ENCODE results near the gene YIF1B. TPM values are rescaled to one million over a fixed set of nuclear protein-coding genes. Genes with fewer than 3 reads are reported as not detected.
"Not testable (repeated sequence)": the region's sequence is repeated elsewhere in the genome, so short reads cannot be mapped to it uniquely, and the experiment has no call there.

The YIF1B gene
- total RNA-seq, 1 donor from 2014 or later = 72.2 TPM

DNA sequence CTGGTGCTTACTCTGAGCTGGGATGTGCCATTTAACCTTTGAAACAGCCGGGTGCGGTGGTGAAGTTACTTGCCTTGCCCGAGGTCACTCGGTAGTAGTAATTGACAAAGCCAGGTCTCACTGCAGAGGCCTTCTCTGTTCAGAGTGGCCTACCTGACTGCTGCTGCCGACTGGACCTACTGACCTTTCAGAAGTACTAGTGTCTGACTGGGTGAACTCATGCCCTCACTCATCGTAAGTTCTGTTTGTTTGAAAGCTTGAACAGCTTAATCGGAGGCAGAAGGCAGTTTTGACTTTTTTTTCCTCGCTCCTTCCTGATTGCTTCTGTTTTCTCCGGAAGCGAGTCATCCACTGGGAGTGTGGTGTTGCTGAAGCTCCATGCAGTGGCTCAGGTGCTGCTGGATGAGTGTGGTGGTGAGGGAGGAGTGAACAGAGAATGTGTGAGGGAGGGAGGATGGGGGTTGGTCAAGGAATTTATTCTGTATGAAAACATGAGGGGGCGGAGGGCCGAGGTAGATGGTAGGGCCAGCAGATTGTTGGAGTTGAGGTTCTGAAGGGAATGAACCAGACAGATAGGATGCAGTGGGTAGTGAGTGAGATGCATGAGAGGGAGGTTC is 48.7 kb downstream of the YIF1B start:
- TF ChIP-seq, protein P1, sequence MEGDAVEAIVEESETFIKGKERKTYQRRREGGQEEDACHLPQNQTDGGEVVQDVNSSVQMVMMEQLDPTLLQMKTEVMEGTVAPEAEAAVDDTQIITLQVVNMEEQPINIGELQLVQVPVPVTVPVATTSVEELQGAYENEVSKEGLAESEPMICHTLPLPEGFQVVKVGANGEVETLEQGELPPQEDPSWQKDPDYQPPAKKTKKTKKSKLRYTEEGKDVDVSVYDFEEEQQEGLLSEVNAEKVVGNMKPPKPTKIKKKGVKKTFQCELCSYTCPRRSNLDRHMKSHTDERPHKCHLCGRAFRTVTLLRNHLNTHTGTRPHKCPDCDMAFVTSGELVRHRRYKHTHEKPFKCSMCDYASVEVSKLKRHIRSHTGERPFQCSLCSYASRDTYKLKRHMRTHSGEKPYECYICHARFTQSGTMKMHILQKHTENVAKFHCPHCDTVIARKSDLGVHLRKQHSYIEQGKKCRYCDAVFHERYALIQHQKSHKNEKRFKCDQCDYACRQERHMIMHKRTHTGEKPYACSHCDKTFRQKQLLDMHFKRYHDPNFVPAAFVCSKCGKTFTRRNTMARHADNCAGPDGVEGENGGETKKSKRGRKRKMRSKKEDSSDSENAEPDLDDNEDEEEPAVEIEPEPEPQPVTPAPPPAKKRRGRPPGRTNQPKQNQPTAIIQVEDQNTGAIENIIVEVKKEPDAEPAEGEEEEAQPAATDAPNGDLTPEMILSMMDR (conservative IDR thresholded peaks at IDR 0.05; ENCODE audit: low read depth, low read length) = no peak
- no peak for DNase-seq (ENCODE audit: low read depth)
- H3K4me3 ChIP-seq (ENCODE audit: low read depth, low read length) = peak overlapping the region; percentile 91

DNA sequence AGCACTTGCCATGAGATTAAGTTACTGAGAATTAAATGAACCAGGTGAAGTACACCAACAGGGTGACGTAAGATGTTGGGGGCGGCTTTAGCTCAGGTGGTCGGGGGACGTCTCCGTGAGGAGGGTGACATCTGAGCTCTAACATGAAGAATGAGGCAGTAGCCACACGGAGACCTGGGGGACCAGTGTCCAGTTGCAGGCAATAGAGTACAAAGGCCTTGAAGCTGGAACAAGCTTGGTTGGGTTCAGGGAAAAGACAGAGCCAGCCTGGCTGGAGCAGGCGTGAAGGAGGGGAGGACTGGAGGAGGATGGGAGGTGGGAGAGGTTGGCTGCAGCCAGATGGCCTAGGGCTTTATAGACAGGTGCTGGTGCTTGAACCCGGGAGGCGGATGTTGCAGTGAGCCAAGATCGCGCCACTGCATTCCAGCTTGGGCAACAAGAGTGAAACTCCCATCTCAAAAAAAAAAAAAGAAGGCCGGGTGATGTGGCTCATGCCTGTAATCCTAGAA is 49.8 kb downstream of the YIF1B start:
- H3K4me3 ChIP-seq (ENCODE audit: low read depth, low read length) = peak overlapping the region; percentile 91
- TF ChIP-seq, protein P1 (conservative IDR thresholded peaks at IDR 0.05; ENCODE audit: low read depth, low read length) = no peak
- no peak for DNase-seq (ENCODE audit: low read depth)

DNA sequence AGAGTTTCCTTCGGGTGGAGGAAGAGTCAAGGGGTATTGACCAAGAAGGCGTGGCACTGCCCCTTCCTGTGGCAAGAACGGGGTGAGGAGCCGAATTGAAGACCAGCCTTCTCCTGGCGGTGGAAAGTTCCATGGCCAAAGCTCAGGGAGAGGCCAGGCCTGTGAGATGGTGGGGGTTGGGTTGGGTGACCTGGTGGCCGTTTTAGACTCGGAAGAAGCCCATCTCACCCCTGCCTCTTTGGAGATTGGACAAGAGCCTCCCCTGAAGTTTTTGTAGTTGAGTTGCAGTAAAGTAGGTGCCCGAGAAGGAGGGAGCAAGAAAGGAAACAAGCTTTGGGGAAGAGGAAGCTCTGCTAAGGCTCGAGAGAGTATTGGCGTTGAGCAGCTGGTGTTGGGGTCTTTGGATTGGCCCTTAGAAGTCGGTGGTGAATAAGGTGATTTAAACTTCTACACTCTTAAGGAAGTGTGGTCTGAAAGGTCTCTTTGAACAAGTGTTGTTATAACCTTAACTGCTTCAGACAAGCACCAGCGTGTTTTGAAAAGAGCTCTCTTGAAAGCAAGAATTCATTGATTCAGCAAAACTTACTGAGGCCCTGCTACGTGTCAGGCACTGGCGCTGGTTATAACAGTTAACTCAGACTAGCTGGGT is 50.4 kb downstream of the YIF1B start:
- TF ChIP-seq, protein P1 (conservative IDR thresholded peaks at IDR 0.05; ENCODE audit: low read depth, low read length) = peak; percentile 21
- no peak for DNase-seq (ENCODE audit: low read depth)
- peak overlapping the region; percentile 91 for H3K4me3 ChIP-seq (ENCODE audit: low read depth, low read length)

DNA sequence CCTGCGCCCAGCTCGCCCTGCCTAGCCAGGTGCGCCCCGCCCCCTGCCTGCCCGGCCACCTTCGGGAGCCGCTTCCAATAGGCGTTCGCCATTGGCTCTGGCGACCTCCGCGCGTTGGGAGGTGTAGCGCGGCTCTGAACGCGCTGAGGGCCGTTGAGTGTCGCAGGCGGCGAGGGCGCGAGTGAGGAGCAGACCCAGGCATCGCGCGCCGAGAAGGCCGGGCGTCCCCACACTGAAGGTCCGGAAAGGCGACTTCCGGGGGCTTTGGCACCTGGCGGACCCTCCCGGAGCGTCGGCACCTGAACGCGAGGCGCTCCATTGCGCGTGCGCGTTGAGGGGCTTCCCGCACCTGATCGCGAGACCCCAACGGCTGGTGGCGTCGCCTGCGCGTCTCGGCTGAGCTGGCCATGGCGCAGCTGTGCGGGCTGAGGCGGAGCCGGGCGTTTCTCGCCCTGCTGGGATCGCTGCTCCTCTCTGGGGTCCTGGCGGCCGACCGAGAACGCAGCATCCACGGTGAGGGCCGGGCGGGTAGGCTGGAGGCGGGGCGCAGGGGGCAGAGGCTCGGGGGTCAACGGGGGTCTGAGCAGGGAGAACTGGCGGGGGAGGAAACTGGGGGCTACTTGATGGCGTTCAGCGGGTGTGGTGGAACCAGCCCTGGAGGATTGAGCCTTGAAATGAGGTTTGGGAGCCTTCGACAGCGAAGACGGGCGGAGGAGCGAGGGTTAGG is 51.1 kb downstream of the YIF1B start, which contains the start of gene SPINT2:
Gene SPINT2, plus strand, starts transcription at position 88 of the 727 bp plus-strand sequence. Its CDS starts 320 bp downstream, at position 408.
- H3K4me3 ChIP-seq (ENCODE audit: low read depth, low read length) = peak within 1 kb of the TSS; percentile 91
- no peak for DNase-seq (ENCODE audit: low read depth)
- TF ChIP-seq, protein P1 (conservative IDR thresholded peaks at IDR 0.05; ENCODE audit: low read depth, low read length) = no peak

- TF ChIP-seq, protein P1 (conservative IDR thresholded peaks at IDR 0.05; ENCODE audit: low read depth, low read length) = no peak
- peak overlapping the region; percentile 91 for H3K4me3 ChIP-seq (ENCODE audit: low read depth, low read length)
- no peak for DNase-seq (ENCODE audit: low read depth)
Measured at GRCh38 chr19:38263689-38264485, 51.9 kb downstream of the YIF1B start.

DNA sequence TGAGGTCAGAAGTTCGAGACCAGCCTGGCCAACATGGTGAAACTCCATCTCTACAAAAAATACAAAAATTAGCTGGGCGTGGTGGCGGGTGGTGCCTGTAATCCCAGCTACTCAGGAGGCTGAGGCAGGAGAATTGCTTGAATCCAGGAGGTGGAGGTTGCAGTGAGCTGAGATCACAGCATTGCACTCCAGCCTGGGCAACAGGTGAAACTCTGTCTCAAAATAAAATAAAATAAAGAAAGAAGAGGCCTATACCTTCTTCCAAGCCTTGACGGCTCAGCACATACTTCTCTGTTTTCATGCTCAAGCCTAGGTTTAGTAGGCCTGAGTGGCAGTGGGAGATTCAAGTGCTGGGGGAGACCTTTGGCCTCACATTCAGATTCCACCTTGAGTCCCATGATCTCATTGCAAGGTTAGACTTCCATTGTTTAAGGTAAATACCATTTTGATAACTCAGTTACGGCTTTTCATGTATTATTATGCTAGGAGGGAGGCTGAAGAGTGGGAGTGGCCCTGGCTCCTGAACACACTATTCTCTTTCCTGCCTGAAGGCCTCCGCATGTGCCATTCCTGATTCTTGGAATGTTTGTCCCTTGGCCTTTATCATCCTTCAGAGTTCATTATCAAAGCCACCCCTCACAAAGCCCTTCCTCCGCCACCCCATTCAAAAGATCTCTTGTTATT is 53.0 kb downstream of the YIF1B start:
- TF ChIP-seq, protein P1 (conservative IDR thresholded peaks at IDR 0.05; ENCODE audit: low read depth, low read length) = no peak
- no peak overlapping the region for H3K4me3 ChIP-seq (ENCODE audit: low read depth, low read length)
- DNase-seq (ENCODE audit: low read depth) = no peak

GRCh38 chr19:38261942-38262341 is 53.8 kb downstream of the YIF1B start:
- not testable (repeated sequence) for DNase-seq (ENCODE audit: low read depth); H3K4me3 ChIP-seq (ENCODE audit: low read depth, low read length)
